ENCODE results near the gene CFAP157.

The CFAP157 gene

GRCh38 chr9:127693697-127694096 lies 13.1 kb upstream of the CFAP157 start:
- no peak for DNase-seq

GRCh38 chr9:127694890-127695720 lies 11.7 kb upstream of the CFAP157 start:
- no peak for DNase-seq

GRCh38 chr9:127697575-127697974 lies 9.2 kb upstream of the CFAP157 start:
- DNase-seq = no peak

- DNase-seq = no peak
Observed at GRCh38 chr9:127698386-127698785, 8.4 kb upstream of the CFAP157 start.

- DNase-seq = peak; percentile 92
Observed at GRCh38 chr9:127698985-127699670, 7.7 kb upstream of the CFAP157 start.

- DNase-seq = no peak
Observed at GRCh38 chr9:127700140-127700539, 6.6 kb upstream of the CFAP157 start.

- no peak for DNase-seq
Observed at GRCh38 chr9:127700594-127701255, 6.1 kb upstream of the CFAP157 start.

- no peak for DNase-seq
Observed at GRCh38 chr9:127703289-127703946, 3.4 kb upstream of the CFAP157 start.

GRCh38 chr9:127705577-127706379 lies 1.0 kb upstream of the CFAP157 start:
- DNase-seq = no peak

GRCh38 chr9:127707766-127708165 lies 978 bp downstream of the CFAP157 start:
- peak; percentile 47 for DNase-seq

- no peak for DNase-seq
Observed at GRCh38 chr9:127708952-127709587, 2.3 kb downstream of the CFAP157 start.

GRCh38 chr9:127710204-127710783 lies 3.5 kb downstream of the CFAP157 start:
- DNase-seq = no peak

GRCh38 chr9:127711226-127711701 lies 4.5 kb downstream of the CFAP157 start:
- peak; percentile 16 for DNase-seq

GRCh38 chr9:127711831-127712274 lies 5.1 kb downstream of the CFAP157 start:
- no peak for DNase-seq

- no peak for DNase-seq
Observed at GRCh38 chr9:127712371-127712770, 5.6 kb downstream of the CFAP157 start.

GRCh38 chr9:127712867-127713266 lies 6.1 kb downstream of the CFAP157 start:
- no peak for DNase-seq

GRCh38 chr9:127714020-127714750 lies 7.4 kb downstream of the CFAP157 start:
- DNase-seq = no peak

- DNase-seq = peak; percentile 22
Observed at GRCh38 chr9:127714951-127715469, 8.2 kb downstream of the CFAP157 start.

- DNase-seq = peak; percentile 98
Observed at GRCh38 chr9:127715470-127716337, 8.9 kb downstream of the CFAP157 start, which contains the start of the genes PTRH1 and TTC16. Gene PTRH1 (minus strand): TSS chr9:127715663. CDS start chr9:127715639, 24 bp downstream. Gene TTC16 (plus strand): TSS chr9:127716079. CDS start chr9:127716146, 67 bp downstream.

Data from activated CD4-positive, alpha-beta T cell treated with anti-CD3 and anti-CD28 coated beads for 48 hours (primary cell).